GM18505 (cell line): ENCODE results near the gene DCBLD1.
A peak's percentile ranks its signal among the peaks of the same experiment; 100 is the strongest.

Source experiments
- ATAC-seq: cut with Tn5 transposase; IDR thresholded peaks from one replicate; pipeline ENCODE4 v1.9.1; 2021; ENCODE audit not compliant: unreplicated experiment
- POLR2A ChIP-seq: IDR thresholded peaks from 4 replicates; pipeline ENCODE4 v1.6.1; 2011; ENCODE audit warnings: borderline replicate concordance; ENCODE audit not compliant: insufficient read depth, insufficient read length; ENCODE audit errors: extremely low read depth

Gene DCBLD1

GRCh38 chr6:117557951-117558350 is 75.5 kb downstream of the DCBLD1 start:
- ATAC-seq: peak; percentile 53
- TF ChIP-seq POLR2A: no peak

GRCh38 chr6:117558818-117559217 is 76.3 kb downstream of the DCBLD1 start:
- TF ChIP-seq POLR2A: no peak

GRCh38 chr6:117559299-117559698 is 76.8 kb downstream of the DCBLD1 start:
- ATAC-seq: no peak
- no peak for TF ChIP-seq POLR2A

More at GRCh38 chr6:117558818-117559217, 76.3 kb downstream of the DCBLD1 start:
- ATAC-seq: no peak

- no peak for ATAC-seq
- TF ChIP-seq POLR2A: no peak
These were observed 78.7 kb downstream of the DCBLD1 start for GRCh38 chr6:117561128-117561527.

GRCh38 chr6:117564681-117565080 is 82.2 kb downstream of the DCBLD1 start:
- ATAC-seq: no peak
- TF ChIP-seq POLR2A: no peak

GRCh38 chr6:117568247-117568646 is 85.8 kb downstream of the DCBLD1 start:
- no peak for TF ChIP-seq POLR2A
- no peak for ATAC-seq

- TF ChIP-seq POLR2A: no peak
- no peak for ATAC-seq
These were observed 86.4 kb downstream of the DCBLD1 start for GRCh38 chr6:117568831-117569410.

- ATAC-seq: no peak
- TF ChIP-seq POLR2A: no peak
These were observed 90.7 kb downstream of the DCBLD1 start for GRCh38 chr6:117573006-117573680.

GRCh38 chr6:117574198-117574597 is 91.7 kb downstream of the DCBLD1 start:
- ATAC-seq: no peak
- TF ChIP-seq POLR2A: no peak

- TF ChIP-seq POLR2A: no peak
- ATAC-seq: no peak
These were observed 103.2 kb downstream of the DCBLD1 start for GRCh38 chr6:117585647-117586046.

- no peak for ATAC-seq
- TF ChIP-seq POLR2A: no peak
These were observed 108.0 kb downstream of the DCBLD1 start for GRCh38 chr6:117590447-117590846.

- no peak for ATAC-seq
- TF ChIP-seq POLR2A: no peak
These were observed 108.9 kb downstream of the DCBLD1 start for GRCh38 chr6:117591405-117591804.

GRCh38 chr6:117592983-117593759 is 110.7 kb downstream of the DCBLD1 start:
- no peak for ATAC-seq
- no peak for TF ChIP-seq POLR2A

- no peak for TF ChIP-seq POLR2A
- ATAC-seq: no peak
These were observed 112.8 kb downstream of the DCBLD1 start for GRCh38 chr6:117595099-117595923.

GRCh38 chr6:117597755-117598154 is 115.3 kb downstream of the DCBLD1 start:
- ATAC-seq: no peak
- TF ChIP-seq POLR2A: no peak
